GM19238 (cell line): ENCODE measurements around the gene PRR11.
A peak's percentile ranks its signal among the peaks of the same experiment; 100 is the strongest.
"Not testable (repeated sequence)": the region's sequence is repeated elsewhere in the genome, so short reads cannot be mapped to it uniquely, and the experiment has no call there.

Experiments used
- DNase-seq: peaks from one replicate; pipeline ENCODE4 v3.0.0; 2011; ENCODE audit warnings: low spot score; ENCODE audit not compliant: insufficient read length

PRR11 gene

DNA sequence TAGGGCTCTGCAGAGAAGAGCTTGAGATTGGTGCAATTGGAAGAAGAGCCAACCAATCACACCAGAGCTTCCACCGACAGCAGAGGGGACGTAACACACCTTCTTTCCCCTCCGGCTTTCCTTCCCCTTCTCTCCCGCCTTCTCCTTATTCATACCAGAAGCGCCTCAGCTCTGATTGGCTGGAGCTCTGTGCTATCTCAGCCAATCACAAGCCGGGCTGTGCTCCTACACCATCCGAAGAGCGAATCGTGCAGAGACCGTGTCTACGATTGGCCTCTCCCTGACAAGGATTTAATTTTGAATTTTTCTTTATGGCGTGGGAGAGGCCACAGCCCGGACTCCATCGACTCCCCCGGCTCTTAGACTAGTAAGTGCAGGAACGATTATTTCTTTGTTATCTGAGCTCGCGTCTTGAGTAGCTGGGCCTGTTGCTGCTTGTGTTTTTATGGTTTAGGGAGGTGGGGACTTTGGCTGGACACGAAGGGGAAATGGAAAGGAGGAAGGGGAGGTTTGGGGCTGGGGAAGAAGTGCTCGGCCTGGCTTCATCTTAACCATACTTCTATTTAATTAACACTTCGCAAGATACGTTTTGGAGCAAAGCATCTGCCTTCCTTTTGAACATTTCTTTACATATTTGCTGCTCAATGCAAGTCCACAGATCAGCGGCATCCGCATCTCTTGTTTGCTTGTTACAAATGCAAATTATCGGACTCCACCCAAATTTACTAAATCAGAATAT lies at the start of gene PRR11:
TSS of gene PRR11 (plus strand) at position 308 of the 739 bp plus-strand sequence. CDS start 14,007 bp downstream, outside the sequence.
- peak; percentile 69 for DNase-seq

DNA sequence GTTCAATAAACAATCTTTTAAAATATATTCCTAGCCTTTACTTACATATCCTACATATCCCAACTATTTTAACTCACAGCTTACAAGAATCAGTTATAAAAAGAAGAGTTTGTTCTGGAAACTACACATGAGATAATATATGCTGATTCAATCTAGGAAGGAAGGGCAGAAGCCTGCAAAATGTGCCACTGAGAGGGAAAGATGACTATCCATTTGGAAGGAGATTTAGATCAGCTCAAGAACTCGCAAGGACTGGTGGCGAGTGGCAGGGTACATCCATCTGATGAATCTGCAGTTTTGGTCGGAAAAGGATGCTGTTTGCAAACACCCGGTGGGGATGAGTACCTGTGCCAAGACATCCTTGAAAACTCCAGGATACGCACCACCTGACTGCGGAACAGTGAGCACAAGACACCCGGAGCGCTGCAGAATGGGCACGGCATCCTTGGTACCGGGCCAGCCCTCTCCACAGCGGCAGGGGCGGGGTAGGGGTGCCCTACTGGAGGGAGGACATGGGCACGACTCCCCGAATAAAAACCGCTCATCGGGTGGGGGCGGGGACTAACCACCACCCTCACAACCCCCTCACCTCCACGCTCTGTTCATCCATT lies 49.6 kb upstream of the PRR11 start:
- DNase-seq, result no peak

DNA sequence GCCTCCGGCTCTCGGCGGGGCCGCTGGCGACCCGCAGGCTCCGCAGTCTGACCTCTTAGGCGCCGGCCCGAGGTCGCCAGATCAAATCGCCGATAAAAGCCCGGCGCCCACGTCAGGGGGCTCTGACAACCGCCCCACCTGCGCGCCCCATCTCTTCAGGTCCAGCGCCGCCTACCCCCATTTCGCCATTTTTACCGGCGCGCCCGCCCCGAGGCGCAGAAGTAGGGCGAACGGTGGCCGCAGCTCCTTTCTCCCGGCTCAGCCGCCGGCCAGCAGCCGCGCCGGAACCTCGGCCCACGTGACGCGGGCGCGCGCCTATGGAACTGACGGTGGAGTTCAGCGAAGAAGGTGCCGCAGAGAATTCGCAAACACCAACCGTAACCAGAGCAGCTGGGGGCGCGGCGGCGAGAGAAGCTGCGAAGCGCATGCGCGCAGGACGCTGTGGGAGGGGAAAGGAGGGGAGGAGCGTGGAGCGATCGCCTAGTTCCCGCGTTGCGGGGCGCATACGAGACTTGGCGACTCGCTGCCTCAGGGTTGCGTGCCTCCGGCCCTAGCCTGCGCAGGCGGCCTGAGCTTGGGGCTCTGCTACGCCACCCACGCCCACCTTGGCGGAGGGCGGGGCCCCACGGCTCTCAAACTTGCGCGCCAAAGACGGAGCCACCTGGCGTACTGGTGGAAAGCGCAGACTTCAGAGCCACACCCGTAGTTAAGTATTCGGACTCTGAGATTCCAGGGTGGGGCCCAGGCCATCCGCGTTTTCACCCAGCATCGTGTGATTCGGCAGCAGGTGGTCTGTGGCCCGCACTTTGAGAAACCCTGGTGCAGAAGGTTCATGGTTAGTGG lies 48.9 kb upstream of the PRR11 start, which contains the start of gene TRIM37:
TSS of gene TRIM37 (minus strand) at position 418 of the 843 bp plus-strand sequence. CDS start 419 bp downstream, outside the sequence.
- peak; percentile 95 for DNase-seq

DNA sequence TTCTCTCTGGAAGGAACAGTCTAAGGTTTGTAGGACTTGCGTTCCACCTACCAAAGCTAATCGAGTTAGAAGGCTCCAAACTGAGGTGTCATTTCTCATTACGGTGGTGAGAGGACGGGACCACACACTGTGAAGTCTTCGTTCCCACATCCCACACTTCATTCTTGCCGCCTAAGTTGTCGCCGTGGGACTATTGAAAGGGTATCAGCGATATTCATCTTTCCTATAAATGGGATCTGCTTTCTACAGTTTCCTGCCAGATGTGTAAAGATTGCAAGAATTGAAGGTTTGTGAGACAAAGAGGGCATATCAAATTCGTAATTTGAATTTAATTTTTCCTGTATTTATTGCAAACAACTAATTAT lies 48.3 kb upstream of the PRR11 start:
- no peak for DNase-seq

DNA sequence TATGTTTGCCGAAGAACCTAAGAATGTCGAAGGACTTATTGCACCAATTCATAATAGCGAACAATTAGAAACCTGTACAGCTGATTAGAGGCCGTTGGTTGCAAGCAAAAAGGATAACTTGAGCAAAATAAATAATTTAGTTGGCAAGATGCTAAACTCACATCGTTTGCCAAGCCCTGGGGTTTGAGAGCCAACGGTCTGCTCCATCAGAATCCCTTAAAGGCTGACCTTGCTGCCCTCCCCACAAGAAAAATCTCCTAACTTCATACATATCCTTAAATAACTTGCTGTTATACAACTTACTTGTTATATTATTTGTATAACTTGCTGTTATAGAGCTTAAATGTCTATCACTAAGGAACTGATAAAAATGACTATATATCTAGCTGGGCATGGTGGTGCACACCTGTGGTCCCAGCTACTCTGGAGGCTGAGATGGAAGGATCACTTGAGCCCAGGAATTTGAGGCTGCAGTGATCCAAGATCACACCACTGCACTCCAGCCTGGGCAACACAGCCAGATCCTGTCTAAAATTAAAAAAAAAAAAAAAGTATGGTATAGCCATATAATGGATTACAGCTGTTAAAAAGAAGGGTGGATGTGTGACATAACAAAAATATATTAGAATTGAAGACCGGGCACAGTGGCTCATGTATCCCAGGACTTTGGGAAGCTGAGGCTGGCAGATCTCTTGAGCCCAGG lies 47.0 kb upstream of the PRR11 start:
- no peak for DNase-seq

DNA sequence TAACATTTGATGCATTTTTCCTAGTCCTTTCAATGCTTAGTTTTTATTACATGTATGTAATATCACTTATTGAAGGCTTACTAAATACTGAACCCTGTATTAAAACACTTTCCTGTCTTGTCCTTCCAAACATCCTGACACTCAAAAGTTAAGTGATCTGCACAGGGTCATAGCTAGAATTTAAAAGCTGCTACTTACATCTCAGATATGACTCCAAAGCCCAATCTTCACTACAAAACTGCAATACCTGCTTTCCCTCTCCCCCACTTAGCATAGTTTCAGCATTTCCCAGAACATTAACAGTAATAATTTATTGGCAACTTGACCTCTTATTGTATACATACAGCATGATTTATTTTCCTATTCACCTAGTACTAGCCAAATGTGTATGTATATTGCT lies 44.6 kb upstream of the PRR11 start:
- no peak for DNase-seq

DNA sequence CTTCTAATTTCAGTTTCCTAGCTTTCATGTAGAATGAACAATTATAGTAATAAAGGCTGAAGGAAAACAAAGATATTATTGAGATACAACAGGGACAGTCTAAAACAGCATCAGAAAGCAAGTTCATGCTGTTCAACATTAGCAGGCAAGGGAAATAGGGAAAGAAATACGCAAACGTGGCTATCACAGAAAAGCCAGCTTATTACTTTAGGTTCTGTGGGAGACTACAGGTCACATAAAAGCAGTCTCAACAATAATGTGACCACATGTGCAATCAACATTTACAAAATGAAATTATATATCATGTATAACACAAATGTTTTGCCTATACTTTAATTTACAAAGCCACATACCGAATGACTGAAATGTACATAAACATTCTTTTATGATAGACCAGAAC lies 44.0 kb upstream of the PRR11 start:
- no peak for DNase-seq

DNA sequence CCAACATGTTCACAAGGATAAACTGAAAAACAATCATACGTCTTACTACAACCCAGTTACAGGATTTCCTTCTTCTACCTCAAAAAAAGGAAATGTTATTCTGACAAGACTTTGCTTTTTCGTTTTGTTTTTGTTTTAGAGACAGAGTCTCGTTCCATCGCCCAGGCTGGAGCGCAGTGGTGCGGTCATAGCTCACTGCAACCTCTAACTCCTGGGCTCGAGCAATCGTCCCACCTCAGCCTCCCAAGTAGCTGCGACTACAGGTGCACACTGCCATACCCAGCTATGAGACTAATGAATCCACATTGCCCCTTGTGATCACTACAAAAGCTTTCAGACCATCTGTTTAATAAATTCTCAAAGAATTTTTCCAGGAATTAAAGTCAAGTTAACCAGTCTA lies 40.1 kb upstream of the PRR11 start:
- DNase-seq, result no peak

DNA sequence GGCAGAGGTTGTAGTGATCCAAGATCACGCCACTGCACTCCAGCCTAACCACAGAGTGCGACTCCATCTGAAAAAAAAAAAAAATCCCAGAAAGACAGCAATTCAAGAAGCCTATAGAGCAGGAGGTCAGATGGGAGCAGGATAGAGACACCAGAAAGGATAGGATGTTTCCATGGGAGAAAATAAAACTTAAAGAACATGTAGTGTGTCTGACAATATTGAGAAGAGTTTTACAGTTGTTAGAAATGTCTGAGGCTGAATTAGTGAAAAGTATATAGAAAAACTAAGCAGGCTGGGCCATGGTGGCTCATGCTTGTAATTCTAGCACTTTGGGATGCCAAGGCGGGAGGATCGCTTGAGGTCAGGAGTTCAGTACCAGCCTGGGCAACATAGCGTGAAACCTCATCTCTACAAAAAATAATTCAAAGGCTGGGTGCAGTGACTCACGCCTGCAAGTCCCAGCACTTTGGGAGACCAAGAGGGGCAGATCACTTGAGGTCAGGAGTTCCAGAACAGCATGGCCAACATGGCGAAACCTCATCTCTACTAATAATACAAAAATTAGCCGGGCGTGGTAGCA lies 33.6 kb upstream of the PRR11 start:
- DNase-seq, result no peak

DNA sequence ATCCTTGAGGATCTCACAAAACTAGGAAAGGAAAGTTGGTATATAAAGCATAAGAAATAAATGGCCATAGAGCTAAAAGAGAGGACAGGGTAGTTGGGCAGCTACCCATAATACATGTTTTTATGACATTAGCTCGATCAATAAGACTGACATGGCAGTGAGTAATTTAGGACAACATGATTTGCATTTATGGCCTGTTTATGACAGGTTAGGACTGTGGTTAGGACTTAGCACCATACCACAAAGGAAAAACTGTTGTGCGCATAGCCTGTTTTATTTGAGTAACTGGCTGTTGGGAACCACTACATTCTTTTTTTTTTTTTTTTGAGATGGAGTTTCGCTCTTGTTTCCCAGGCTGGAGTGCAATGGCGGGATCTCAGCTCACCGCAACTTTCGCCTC lies 30.9 kb upstream of the PRR11 start:
- no peak for DNase-seq

DNA sequence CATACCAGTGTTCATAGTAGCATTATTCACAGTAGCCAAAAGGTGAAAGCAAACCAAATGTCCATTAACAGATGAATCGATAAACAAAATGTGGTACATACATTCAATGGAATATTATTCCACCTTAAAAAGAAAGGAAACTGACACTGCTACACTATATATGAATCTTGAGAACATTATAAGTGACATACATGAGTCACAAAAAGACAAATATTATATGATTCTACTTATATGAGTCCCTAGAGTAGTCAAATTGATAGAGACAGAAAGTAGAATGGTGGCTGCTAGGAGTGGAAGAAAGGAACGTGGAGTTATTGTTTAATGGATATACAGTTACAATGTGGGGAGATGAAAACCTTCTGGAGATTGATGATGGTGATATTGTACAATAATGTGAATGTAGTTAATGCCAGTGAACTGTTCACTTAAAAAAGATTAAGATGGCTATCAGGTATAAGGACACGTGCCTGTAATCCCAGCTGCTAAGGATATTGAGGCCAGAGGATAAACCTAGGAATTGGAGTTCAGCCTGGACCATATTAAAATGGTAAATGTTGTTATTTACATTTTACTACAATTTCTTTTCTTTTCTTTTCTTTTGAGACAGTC lies 28.6 kb upstream of the PRR11 start:
- DNase-seq, result no peak

DNA sequence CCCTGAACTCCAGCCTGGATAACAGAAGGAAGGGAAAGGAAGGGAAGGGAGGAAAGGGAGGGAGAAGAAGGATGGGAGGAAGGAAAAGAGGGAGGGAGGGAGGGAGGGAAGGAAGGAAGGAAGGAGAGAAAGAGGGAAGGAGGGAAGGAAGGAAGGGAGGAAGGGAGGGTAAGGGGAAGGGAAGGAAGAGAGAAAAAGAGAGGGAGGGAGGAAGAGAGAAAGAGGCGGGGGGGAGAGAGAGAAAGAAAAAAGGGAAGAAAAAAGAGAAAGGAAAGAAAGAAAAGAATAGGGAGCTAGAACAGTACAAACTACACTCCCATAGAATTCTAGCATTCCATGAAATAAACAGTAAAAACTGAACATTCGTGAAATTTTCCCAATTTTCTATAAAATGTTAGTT lies 25.7 kb upstream of the PRR11 start:
- DNase-seq, result no peak

DNA sequence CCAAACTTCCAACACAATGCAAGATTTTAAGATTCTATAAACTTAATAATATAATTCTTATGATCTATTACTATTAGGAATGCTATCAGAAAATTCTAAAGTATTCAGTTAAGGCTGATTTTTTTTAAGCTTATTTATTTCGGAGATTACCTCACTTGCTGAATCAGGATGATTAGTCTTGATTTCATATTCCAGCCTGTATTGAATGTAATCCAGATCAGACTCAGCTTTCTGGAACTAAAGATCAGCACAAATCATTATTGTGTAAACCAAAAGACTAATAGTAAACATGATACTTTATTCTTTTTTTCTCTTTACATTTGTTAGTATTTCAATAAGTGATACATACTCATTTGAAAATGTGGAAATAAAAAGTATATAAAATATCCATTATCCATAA lies 24.4 kb upstream of the PRR11 start:
- no peak for DNase-seq

DNA sequence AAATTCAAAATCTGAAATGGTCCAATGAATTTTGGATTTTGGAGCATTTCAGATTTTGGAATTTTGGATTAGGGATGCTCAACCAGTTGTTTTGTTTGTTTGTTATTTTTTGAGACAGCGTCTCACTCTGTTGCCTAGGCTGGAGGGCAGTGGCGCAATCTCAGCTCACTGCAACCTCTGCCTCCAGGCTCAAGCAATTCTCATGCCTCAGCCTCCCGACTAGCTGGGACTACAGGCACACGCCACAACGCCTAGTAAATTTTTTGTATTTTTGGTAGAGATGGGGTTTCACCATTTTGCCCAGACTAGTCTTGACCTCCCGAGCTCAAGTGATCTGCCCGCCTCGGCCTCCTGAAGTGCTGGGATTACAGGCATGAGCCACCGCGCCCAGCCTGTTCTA lies 17.2 kb upstream of the PRR11 start:
- not testable (repeated sequence) for DNase-seq

DNA sequence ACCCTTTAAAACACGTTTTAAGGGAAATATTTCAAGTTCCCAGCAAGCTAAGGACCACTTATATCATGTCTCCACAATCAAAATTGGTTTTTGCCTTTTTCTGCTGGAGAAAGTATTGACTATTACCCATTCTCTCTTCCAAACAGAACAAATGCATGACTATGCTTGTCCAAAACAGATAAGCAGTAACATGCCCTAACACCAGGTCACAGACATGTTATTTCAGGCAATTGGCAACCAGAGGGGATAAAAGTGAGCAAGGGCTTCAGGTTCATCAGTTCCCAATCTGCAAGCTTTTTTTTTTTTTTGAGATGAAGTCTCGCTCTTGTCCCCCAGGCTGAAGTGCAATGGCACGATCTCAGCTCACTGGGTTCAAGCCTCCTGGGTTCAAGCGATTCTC lies 15.6 kb upstream of the PRR11 start:
- no peak for DNase-seq

DNA sequence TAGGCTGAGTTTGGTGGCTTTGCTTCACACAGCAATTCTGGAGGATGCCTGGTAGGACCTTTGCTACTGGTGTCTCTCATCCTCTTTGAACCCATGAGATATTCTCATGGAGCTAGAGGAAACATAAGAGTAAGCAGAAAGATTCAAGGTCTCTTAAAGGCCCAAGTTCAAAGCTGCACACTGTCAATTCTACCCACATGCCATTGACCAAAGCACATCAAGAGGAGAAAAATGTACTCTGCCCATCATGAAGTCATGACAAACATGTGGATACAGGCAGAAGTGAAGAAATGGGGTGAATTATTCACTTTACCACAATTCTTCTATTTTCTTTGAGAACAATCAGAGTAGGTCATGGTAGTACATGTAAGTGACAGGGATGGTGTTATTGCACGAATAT lies 13.7 kb upstream of the PRR11 start:
- no peak for DNase-seq

DNA sequence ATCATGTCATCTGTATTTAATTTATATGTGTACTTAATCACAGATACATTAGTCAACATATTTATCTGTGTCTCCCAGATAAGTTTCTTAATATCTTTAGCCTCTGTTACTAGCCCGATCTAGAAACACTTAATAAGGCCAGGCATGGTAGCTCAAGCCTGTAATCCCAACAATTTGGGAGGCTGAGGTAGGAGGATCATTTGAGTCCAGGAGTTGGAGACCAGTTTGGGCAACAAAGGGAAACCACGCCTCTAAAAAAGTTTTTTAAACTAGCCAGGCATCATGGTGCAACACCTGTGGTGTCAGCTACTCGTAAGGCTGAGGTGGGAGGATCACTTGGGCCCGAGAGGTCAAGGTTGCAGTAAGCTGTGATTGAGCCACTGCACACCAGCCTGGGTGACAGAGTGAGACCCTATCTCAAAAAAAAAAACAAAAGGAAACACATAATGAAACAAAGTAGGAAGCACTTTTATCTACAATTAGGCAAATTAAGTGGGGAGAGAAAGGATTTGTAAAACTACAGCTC lies 9.9 kb upstream of the PRR11 start:
- no peak for DNase-seq

DNA sequence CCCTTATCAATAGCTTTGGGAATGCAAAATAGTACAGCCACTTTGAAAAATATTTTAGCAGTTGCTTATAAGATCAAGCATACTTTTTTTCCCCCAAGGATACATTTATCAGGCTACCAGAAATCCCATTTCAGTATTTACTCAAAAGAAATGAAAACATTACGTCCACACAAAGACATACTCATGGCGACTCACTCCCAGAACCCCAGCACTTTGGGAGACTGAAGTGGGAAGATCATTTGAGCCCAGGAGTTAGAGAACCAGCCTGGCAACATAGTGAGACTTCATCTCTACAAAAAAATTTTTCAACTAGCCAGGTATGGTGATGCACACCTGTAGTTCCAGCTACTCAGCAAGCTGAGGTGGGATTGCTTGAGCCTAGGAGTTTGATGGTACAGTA lies 6.5 kb upstream of the PRR11 start:
- DNase-seq, result no peak

DNA sequence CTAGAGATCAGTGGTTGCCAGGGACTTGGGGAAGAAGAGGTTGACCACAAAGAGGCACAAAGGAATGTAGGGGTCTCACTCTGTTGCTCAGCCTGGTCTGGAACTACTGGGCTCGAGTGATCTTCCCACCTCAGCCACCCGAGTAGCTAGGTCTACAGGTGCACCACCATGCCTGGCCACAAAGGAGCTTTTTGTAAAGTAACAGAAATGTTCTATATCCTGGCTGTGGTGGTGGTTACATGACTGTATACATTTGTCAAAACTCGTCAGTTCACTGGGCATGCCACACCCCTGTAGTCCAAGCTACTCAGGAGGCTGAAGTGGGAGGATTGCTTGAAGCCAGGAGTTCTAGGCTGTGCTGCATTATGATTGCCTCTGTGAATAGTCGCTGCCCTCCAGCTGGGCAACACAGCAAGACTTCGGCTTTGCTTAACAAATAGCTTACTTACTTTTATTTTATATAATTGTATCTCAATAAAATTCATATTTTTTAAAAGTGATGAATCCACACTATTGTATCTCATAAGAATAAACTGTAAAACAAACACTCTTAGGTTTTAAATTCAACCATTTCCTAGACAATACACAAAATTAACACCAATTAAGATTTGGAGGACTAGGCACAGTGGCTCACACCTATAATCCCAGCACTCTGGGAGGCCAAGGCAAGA lies 5.6 kb upstream of the PRR11 start:
- DNase-seq, result no peak

DNA sequence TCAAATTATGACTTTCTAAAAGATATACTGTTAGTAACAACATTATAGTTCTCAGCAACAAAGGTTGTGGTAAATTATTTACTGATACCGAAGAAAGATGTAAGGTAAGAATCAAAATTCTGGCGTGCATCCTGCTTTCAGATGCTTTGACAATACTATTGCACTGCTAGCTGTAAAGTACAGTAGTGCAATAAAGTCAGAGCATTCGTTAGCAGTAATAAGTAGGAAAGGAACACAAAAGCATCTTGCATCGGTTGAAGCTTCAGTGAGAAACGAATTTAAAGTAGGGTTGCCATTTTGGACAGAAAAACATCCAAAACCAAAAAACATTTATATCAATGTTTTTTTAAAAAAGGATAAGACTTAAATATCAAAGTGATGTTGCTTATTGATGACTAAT lies 4.5 kb upstream of the PRR11 start:
- DNase-seq, result no peak
